BE2C (cell line): Measurements from ENCODE around the gene OR5C1.
"Not testable (repeated sequence)": the region's sequence is repeated elsewhere in the genome, so short reads cannot be mapped to it uniquely, and the experiment has no call there.

Source experiments
- DNase-seq: peaks from one replicate; pipeline ENCODE4 v3.0.0-alpha.2; 2020
- H3K27me3 ChIP-seq: fragments of 250-450 bp; sonication (Bioruptor Pico); 2 replicates; pipeline ENCODE4 v1.5.1; 2020; ENCODE audit warnings: mild to moderate bottlenecking
- H3K36me3 ChIP-seq: fragments of 250-450 bp; sonication (Bioruptor Pico); 2 replicates; pipeline ENCODE4 v1.5.1; 2020; ENCODE audit warnings: mild to moderate bottlenecking
- H3K4me1 ChIP-seq: fragments of 250-450 bp; sonication (Bioruptor Pico); 2 replicates; pipeline ENCODE4 v1.5.1; 2020
- H3K4me3 ChIP-seq: 2 replicates; pipeline ENCODE4 v1.5.1; 2011; ENCODE audit warnings: low read depth, low read length
- H3K9me3 ChIP-seq: fragments of 250-450 bp; sonication (Bioruptor Pico); 2 replicates; pipeline ENCODE4 v1.5.1; 2020
- CTCF ChIP-seq: IDR thresholded peaks from 2 replicates; pipeline ENCODE4 v1.5.1; 2012; ENCODE audit warnings: mild to moderate bottlenecking, low read depth, low read length

Gene OR5C1

GRCh38 chr9:122822056-122822455, 33.3 kb downstream of the OR5C1 start:
- DNase-seq: no peak
- no peak for TF ChIP-seq CTCF
- Histone ChIP-seq H3K4me1 (no peaks in the 10 kb centered on the region), H3K36me3 (peaks cover 39% of the 10 kb centered on the region), H3K9me3 (no peaks in the 10 kb centered on the region), H3K27me3 (no peaks in the 10 kb centered on the region), H3K4me3 (no peak overlapping the region)

GRCh38 chr9:122822938-122823337, 34.2 kb downstream of the OR5C1 start:
- DNase-seq: no peak
- Histone ChIP-seq H3K27me3 (no peaks in the 10 kb centered on the region), H3K4me1 (no peaks in the 10 kb centered on the region), H3K36me3 (peaks cover 34% of the 10 kb centered on the region), H3K9me3 (no peaks in the 10 kb centered on the region), H3K4me3 (no peak overlapping the region)
- no peak for TF ChIP-seq CTCF

- TF ChIP-seq CTCF: no peak
These were observed 39.0 kb downstream of the OR5C1 start for GRCh38 chr9:122827761-122828093.

GRCh38 chr9:122828965-122829284, 40.2 kb downstream of the OR5C1 start:
- not testable (repeated sequence) for H3K9me3 ChIP-seq, H3K36me3 ChIP-seq, H3K4me1 ChIP-seq, DNase-seq, H3K27me3 ChIP-seq
- peak overlapping the region; percentile 73 for H3K4me3 ChIP-seq

More at GRCh38 chr9:122827761-122828093, 39.0 kb downstream of the OR5C1 start:
- Histone ChIP-seq H3K4me3 (peak overlapping the region; percentile 73), H3K27me3 (no peaks in the 10 kb centered on the region), H3K9me3 (no peaks in the 10 kb centered on the region), H3K36me3 (peaks cover 16% of the 10 kb centered on the region), H3K4me1 (no peaks in the 10 kb centered on the region)
- DNase-seq: no peak

- Histone ChIP-seq H3K4me3 (no peak overlapping the region), H3K36me3 (no peaks in the 10 kb centered on the region), H3K9me3 (no peaks in the 10 kb centered on the region), H3K4me1 (no peaks in the 10 kb centered on the region), H3K27me3 (no peaks in the 10 kb centered on the region)
- no peak for TF ChIP-seq CTCF
- no peak for DNase-seq
These were observed 43.5 kb downstream of the OR5C1 start for GRCh38 chr9:122832194-122832593.

GRCh38 chr9:122835313-122835731, 46.6 kb downstream of the OR5C1 start:
- Histone ChIP-seq H3K4me1 (no peaks in the 10 kb centered on the region), H3K27me3 (no peaks in the 10 kb centered on the region), H3K9me3 (no peaks in the 10 kb centered on the region), H3K36me3 (no peaks in the 10 kb centered on the region), H3K4me3 (no peak overlapping the region)
- peak; percentile 37 for TF ChIP-seq CTCF
- no peak for DNase-seq

- Histone ChIP-seq H3K27me3 (no peaks in the 10 kb centered on the region), H3K9me3 (no peaks in the 10 kb centered on the region), H3K4me3 (no peak overlapping the region), H3K36me3 (no peaks in the 10 kb centered on the region), H3K4me1 (no peaks in the 10 kb centered on the region)
- no peak for DNase-seq
- no peak for TF ChIP-seq CTCF
These were observed 48.6 kb downstream of the OR5C1 start for GRCh38 chr9:122837266-122837850.
